Astrocyte (in vitro differentiated cells and primary cell): ENCODE data around the gene RAB32.

Source experiments
- EZH2 ChIP-seq: IDR thresholded peaks from 2 replicates; pipeline ENCODE4 v1.6.1; 2012; ENCODE audit warnings: mild to moderate bottlenecking, low read length, inconsistent platforms; ENCODE audit not compliant: insufficient read depth
- TF ChIP-seq, protein P1 (sequence below): IDR thresholded peaks from 2 replicates; pipeline ENCODE4 v1.5.1; 2011; ENCODE audit warnings: low read depth, mild to moderate bottlenecking, inconsistent platforms, low read length, moderate library complexity; ENCODE audit not compliant: insufficient read depth

DNA sequence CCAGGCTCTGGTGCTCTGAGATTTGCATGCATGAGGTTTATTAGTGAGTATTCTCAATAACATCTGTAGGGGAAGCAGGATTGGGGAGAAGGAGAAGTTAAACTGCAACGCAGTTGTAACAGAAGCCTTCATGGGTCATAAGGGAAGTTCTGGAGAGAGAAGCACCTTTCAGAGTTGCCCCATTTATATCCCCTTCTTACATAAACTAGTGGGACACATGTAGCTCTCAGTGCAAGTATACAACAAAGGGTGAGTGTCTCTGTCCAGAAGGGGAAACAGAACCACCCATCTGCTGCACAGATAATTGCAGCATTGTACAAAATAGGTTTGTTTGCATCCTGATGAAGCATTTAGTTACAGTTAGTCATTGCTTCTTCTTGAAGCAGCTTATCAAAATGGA lies 50.9 kb downstream of the RAB32 start:
- TF ChIP-seq, protein P1, sequence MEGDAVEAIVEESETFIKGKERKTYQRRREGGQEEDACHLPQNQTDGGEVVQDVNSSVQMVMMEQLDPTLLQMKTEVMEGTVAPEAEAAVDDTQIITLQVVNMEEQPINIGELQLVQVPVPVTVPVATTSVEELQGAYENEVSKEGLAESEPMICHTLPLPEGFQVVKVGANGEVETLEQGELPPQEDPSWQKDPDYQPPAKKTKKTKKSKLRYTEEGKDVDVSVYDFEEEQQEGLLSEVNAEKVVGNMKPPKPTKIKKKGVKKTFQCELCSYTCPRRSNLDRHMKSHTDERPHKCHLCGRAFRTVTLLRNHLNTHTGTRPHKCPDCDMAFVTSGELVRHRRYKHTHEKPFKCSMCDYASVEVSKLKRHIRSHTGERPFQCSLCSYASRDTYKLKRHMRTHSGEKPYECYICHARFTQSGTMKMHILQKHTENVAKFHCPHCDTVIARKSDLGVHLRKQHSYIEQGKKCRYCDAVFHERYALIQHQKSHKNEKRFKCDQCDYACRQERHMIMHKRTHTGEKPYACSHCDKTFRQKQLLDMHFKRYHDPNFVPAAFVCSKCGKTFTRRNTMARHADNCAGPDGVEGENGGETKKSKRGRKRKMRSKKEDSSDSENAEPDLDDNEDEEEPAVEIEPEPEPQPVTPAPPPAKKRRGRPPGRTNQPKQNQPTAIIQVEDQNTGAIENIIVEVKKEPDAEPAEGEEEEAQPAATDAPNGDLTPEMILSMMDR, result no peak
- TF ChIP-seq EZH2, result no peak
